Stimulated activated CD8-positive, alpha-beta memory T cell treated with anti-CD3 and anti-CD28 coated beads, Interleukin-15, amount 100 ng/mL, for 4 hours (primary cell): ENCODE measurements around the gene TBX20.
"Not testable (repeated sequence)": the region's sequence is repeated elsewhere in the genome, so short reads cannot be mapped to it uniquely, and the experiment has no call there.

ENCODE experiments used
- DNase-seq, 2 donors: peaks; one replicate each; pipeline ENCODE4 v3.0.0-alpha.2; 2020; ENCODE audit warnings: low read depth in 2 of 2

Gene TBX20

GRCh38 chr7:35161059-35161740 is 92.7 kb downstream of the TBX20 start:
- DNase-seq: not testable (repeated sequence)
